ENCODE measurements around the gene CDC20B. TPM values are rescaled to one million over a fixed set of nuclear protein-coding genes. Genes with fewer than 3 reads are reported as not detected.
"Not testable (repeated sequence)": the region's sequence is repeated elsewhere in the genome, so short reads cannot be mapped to it uniquely, and the experiment has no call there.

The CDC20B gene
- total RNA-seq, 1 experiment from 2014 or later: not detected

DNA sequence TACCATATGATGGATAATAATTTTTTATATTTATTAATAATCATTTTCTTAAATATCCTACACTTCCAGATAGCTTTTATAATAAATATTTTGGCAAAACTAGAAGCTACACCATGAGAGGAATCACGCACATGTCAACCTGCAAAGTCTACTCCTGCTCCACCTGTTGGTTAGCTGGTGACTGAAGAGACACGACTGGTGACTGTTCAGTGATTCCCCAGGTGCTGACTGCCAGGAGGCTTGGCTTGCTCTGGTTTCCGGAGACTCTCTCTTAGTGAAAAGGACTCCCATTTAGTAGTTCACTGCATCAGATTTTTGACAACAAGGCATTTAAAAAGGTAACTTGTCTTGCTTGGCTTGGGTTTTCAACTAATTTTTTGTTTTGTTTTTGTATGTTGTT is 49.6 kb downstream of the CDC20B start:
- H3K27me3 ChIP-seq (ENCODE audit: low read length): no peaks in the 10 kb centered on the region
- no peak overlapping the region for H3K4me3 ChIP-seq (ENCODE audit: low read length)
- no peaks in the 10 kb centered on the region for H4K20me1 ChIP-seq (ENCODE audit: insufficient read depth, low read depth, low read length)
- no peak overlapping the region for H2AFZ ChIP-seq (ENCODE audit: low read length)
- H3K9me2 ChIP-seq (replicated peaks; ENCODE audit: insufficient read depth, low read length): no peaks in the 10 kb centered on the region
- H3K4me2 ChIP-seq (ENCODE audit: low read depth, low read length, poor library complexity, severe bottlenecking): no peak overlapping the region
- H3K27ac ChIP-seq (ENCODE audit: low read length): no peak overlapping the region
- no peak overlapping the region for H3K9ac ChIP-seq (ENCODE audit: low read length)
- no peak for DNase-seq
- no peaks in the 10 kb centered on the region for H3K36me3 ChIP-seq (ENCODE audit: insufficient read depth, low read length)
- H3K9me3 ChIP-seq (ENCODE audit: low read length): no peaks in the 10 kb centered on the region
- H3K4me1 ChIP-seq (ENCODE audit: low read length): no peaks in the 10 kb centered on the region
- no peaks in the 10 kb centered on the region for H3K79me2 ChIP-seq (ENCODE audit: low read length)

DNA sequence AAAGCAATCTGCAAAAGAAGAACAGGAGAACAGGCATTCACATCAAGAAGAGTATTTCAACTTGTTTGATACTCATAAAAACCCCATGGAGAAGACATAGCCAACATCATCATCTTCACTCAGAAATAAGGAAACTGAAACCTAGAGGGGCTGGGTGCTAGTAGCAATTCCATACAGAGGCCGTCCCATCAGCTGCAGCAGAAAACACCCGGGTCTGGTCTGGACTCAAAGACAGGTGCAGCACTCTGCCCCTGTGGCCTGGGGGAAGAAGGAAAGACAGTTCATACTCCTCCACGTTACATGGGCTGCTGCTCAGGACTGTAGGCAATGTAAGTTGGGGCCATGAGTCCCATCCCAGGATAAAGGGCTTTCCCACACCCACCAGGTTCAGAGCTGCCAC is 58.9 kb downstream of the CDC20B start:
- H3K9me3 ChIP-seq (ENCODE audit: low read length): no peaks in the 10 kb centered on the region
- no peak overlapping the region for H3K9ac ChIP-seq (ENCODE audit: low read length)
- H3K9me2 ChIP-seq (replicated peaks; ENCODE audit: insufficient read depth, low read length): no peaks in the 10 kb centered on the region
- no peaks in the 10 kb centered on the region for H4K20me1 ChIP-seq (ENCODE audit: insufficient read depth, low read depth, low read length)
- H2AFZ ChIP-seq (ENCODE audit: low read length): no peak overlapping the region
- DNase-seq: no peak
- no peaks in the 10 kb centered on the region for H3K36me3 ChIP-seq (ENCODE audit: insufficient read depth, low read length)
- no peak overlapping the region for H3K4me2 ChIP-seq (ENCODE audit: low read depth, low read length, poor library complexity, severe bottlenecking)
- H3K4me3 ChIP-seq (ENCODE audit: low read length): no peak overlapping the region
- H3K4me1 ChIP-seq (ENCODE audit: low read length): no peaks in the 10 kb centered on the region
- H3K79me2 ChIP-seq (ENCODE audit: low read length): no peaks in the 10 kb centered on the region
- no peaks in the 10 kb centered on the region for H3K27me3 ChIP-seq (ENCODE audit: low read length)
- H3K27ac ChIP-seq (ENCODE audit: low read length): no peak overlapping the region

DNA sequence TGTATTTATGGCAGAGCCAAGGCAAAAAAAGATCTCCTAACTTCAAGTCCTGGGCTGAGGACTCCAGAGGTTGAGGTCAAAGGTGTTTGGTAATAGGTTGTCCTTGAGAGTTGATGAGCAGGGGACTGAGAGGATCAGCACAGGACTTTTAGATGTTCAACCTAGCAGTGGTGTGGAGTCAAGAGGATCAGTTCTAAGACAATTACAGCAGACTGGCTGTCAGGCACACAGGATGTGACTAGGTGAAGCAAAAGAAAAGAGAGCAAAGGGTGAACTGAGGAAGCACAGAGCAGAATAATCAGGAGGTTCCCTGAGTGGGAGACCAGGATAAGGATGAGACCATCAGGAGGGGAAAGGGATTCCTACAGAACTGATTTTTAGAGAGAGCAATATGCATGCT is 59.6 kb downstream of the CDC20B start:
- Histone ChIP-seq H3K4me3 (ENCODE audit: low read length) (no peak overlapping the region), H3K79me2 (ENCODE audit: low read length) (no peaks in the 10 kb centered on the region), H3K27me3 (ENCODE audit: low read length) (no peaks in the 10 kb centered on the region), H3K9ac (ENCODE audit: low read length) (no peak overlapping the region), H4K20me1 (ENCODE audit: insufficient read depth, low read depth, low read length) (no peaks in the 10 kb centered on the region), H3K4me1 (ENCODE audit: low read length) (no peaks in the 10 kb centered on the region), H3K27ac (ENCODE audit: low read length) (no peak overlapping the region), H3K36me3 (ENCODE audit: insufficient read depth, low read length) (no peaks in the 10 kb centered on the region), H3K9me3 (ENCODE audit: low read length) (no peaks in the 10 kb centered on the region), H3K4me2 (ENCODE audit: low read depth, low read length, poor library complexity, severe bottlenecking) (no peak overlapping the region), H2AFZ (ENCODE audit: low read length) (no peak overlapping the region), H3K9me2 (replicated peaks; ENCODE audit: insufficient read depth, low read length) (no peaks in the 10 kb centered on the region)
- DNase-seq: no peak

DNA sequence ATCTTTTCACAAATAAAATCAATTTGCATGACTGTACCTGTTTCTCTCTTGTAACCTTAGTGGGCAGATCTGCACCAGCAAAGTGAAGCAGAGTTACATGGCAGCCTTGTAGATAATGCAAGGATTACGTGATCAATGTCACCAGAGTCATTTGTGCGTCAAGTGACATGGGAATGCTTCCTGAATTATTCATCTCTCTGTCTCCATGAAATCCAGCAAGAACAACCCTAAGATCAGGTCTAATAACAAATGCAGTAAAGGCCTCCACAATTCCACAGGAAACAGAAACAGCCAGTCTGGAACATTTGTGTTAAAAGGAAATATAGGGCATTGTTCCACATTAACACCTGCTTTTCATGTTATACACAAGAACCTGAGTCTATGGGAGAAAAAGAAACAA is 62.8 kb downstream of the CDC20B start:
- no peak overlapping the region for H2AFZ ChIP-seq (ENCODE audit: low read length)
- H4K20me1 ChIP-seq (ENCODE audit: insufficient read depth, low read depth, low read length): no peaks in the 10 kb centered on the region
- H3K4me1 ChIP-seq (ENCODE audit: low read length): no peaks in the 10 kb centered on the region
- no peaks in the 10 kb centered on the region for H3K9me2 ChIP-seq (replicated peaks; ENCODE audit: insufficient read depth, low read length)
- no peak overlapping the region for H3K4me2 ChIP-seq (ENCODE audit: low read depth, low read length, poor library complexity, severe bottlenecking)
- H3K9me3 ChIP-seq (ENCODE audit: low read length): no peaks in the 10 kb centered on the region
- H3K4me3 ChIP-seq (ENCODE audit: low read length): no peak overlapping the region
- no peak overlapping the region for H3K9ac ChIP-seq (ENCODE audit: low read length)
- no peaks in the 10 kb centered on the region for H3K27me3 ChIP-seq (ENCODE audit: low read length)
- no peak overlapping the region for H3K27ac ChIP-seq (ENCODE audit: low read length)
- H3K36me3 ChIP-seq (ENCODE audit: insufficient read depth, low read length): no peaks in the 10 kb centered on the region
- no peaks in the 10 kb centered on the region for H3K79me2 ChIP-seq (ENCODE audit: low read length)
- DNase-seq: no peak

DNA sequence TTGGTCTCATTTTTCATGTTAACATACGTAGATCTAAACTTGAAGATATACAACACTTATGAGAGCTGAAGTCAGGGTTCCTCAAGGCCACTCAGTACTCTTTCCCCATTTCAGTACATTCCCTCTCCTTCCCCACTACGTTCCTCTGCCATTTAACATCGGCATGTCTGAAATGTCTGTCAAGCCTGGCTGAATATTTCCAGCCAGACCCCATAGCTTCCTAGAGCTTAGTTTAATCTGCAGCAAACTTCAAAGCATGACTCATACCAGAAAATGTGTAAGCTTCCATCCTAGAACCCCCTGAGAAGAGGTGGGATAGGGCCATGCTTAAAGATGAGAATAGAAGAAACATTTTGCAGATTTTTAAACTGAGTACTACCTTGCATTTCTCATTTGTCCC is 64.3 kb downstream of the CDC20B start:
- Histone ChIP-seq H3K4me3 (ENCODE audit: low read length) (no peak overlapping the region), H3K4me1 (ENCODE audit: low read length) (no peaks in the 10 kb centered on the region), H3K27ac (ENCODE audit: low read length) (no peak overlapping the region), H3K9me3 (ENCODE audit: low read length) (no peaks in the 10 kb centered on the region), H3K9ac (ENCODE audit: low read length) (no peak overlapping the region), H3K4me2 (ENCODE audit: low read depth, low read length, poor library complexity, severe bottlenecking) (no peak overlapping the region), H3K36me3 (ENCODE audit: insufficient read depth, low read length) (no peaks in the 10 kb centered on the region), H3K27me3 (ENCODE audit: low read length) (no peaks in the 10 kb centered on the region), H2AFZ (ENCODE audit: low read length) (no peak overlapping the region), H3K79me2 (ENCODE audit: low read length) (no peaks in the 10 kb centered on the region), H4K20me1 (ENCODE audit: insufficient read depth, low read depth, low read length) (no peaks in the 10 kb centered on the region), H3K9me2 (replicated peaks; ENCODE audit: insufficient read depth, low read length) (no peaks in the 10 kb centered on the region)
- no peak for DNase-seq

DNA sequence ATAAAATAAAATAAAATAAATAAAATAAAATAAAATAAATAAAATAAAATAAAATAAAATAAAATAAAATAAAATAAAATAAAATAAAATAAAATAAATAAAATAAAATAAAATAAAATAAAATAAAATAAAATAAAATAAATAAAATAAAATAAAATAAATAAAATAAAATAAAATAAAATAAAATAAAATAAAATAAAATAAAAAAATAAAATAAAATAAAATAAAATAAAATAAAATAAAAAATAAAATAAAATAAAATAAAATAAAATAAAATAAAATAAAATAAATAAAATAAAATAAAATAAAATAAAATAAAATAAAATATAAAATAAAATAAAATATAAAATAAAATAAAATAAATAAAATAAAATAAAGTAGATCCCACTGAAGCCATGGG is 67.0 kb downstream of the CDC20B start:
- not testable (repeated sequence) for H3K27me3 ChIP-seq (ENCODE audit: low read length); H2AFZ ChIP-seq (ENCODE audit: low read length); H3K27ac ChIP-seq (ENCODE audit: low read length); H4K20me1 ChIP-seq (ENCODE audit: insufficient read depth, low read depth, low read length); H3K4me2 ChIP-seq (ENCODE audit: low read depth, low read length, poor library complexity, severe bottlenecking); H3K79me2 ChIP-seq (ENCODE audit: low read length); H3K9ac ChIP-seq (ENCODE audit: low read length); H3K36me3 ChIP-seq (ENCODE audit: insufficient read depth, low read length); H3K9me3 ChIP-seq (ENCODE audit: low read length); DNase-seq; H3K4me1 ChIP-seq (ENCODE audit: low read length); H3K4me3 ChIP-seq (ENCODE audit: low read length); H3K9me2 ChIP-seq (replicated peaks; ENCODE audit: insufficient read depth, low read length)

DNA sequence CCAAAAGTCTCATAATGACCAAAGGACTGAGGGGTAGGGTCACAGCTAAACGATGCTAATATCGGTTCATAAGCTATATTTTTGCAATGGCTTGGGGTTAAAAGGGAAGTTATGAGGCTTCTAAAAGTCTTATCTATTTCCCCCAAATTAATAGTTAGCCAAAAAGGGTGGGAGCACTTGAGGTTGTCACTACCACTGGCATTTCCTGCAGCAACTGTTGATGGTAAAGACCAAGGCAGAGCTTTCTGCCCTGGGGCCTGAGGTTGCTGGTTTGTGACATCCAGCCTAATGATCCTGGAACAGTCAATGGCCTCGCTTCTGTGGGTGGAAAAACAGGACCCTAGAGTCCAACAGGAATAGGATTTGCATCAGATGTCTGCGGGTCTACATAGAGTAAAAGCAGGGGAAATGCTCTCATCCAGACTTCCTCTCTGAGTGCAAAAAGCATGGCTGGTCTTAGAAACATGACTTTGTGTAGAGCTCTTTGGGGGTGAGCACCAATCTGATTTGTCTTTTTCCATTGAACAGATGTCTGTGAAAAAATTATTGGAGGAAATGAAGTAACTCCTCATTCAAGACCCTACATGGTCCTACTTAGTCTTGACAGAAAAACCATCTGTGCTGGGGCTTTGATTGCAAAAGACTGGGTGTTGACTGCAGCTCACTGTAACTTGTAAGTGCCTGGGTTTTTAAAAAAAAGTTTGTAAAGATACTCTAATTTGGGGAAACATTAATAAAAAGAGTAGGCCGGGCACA is 67.9 kb downstream of the CDC20B start:
- Histone ChIP-seq H3K36me3 (ENCODE audit: insufficient read depth, low read length) (no peaks in the 10 kb centered on the region), H3K27ac (ENCODE audit: low read length) (no peak overlapping the region), H3K79me2 (ENCODE audit: low read length) (no peaks in the 10 kb centered on the region), H3K4me2 (ENCODE audit: low read depth, low read length, poor library complexity, severe bottlenecking) (no peak overlapping the region), H3K9ac (ENCODE audit: low read length) (no peak overlapping the region), H4K20me1 (ENCODE audit: insufficient read depth, low read depth, low read length) (no peaks in the 10 kb centered on the region), H3K27me3 (ENCODE audit: low read length) (no peaks in the 10 kb centered on the region), H3K4me3 (ENCODE audit: low read length) (no peak overlapping the region), H3K9me2 (replicated peaks; ENCODE audit: insufficient read depth, low read length) (no peaks in the 10 kb centered on the region), H2AFZ (ENCODE audit: low read length) (no peak overlapping the region), H3K9me3 (ENCODE audit: low read length) (no peaks in the 10 kb centered on the region), H3K4me1 (ENCODE audit: low read length) (no peaks in the 10 kb centered on the region)
- DNase-seq: no peak

DNA sequence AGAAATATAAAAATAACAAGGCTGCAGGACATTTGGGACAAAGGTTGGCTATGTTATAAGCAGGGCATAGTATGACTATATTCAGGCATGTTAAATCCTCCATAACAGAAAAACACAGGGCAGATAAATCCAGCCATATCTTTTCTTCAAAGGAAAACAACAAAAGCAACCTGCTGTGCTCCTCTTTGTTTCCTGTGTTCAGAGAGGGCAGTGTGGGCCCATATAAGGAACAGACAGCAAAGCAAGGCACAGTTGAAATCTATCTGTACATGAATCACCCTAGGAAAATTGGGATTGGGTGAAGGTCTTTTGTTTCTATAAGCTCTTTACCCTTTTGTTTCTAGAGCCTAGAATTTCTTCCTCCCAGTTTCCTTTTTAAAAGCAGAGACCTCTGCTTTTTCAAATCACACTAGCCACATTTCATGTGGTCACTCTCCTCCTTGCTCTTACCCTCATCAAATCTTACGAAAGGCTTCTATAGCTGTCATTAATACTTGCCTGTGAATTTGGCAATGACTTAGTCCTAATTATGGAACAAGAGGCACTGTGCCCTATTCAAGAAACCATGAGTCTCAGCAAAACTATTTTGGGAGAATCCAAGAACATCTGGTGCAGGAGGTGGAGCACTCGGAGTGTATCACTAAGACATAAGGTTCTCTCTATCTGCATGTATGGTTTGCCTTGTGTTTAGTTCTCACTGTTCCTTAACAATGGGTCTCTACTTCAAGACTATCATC is 68.8 kb downstream of the CDC20B start:
- no peak overlapping the region for H3K27ac ChIP-seq (ENCODE audit: low read length)
- H3K4me2 ChIP-seq (ENCODE audit: low read depth, low read length, poor library complexity, severe bottlenecking): no peak overlapping the region
- no peaks in the 10 kb centered on the region for H4K20me1 ChIP-seq (ENCODE audit: insufficient read depth, low read depth, low read length)
- no peaks in the 10 kb centered on the region for H3K4me1 ChIP-seq (ENCODE audit: low read length)
- H3K27me3 ChIP-seq (ENCODE audit: low read length): no peaks in the 10 kb centered on the region
- no peak overlapping the region for H2AFZ ChIP-seq (ENCODE audit: low read length)
- no peak overlapping the region for H3K4me3 ChIP-seq (ENCODE audit: low read length)
- H3K9me2 ChIP-seq (replicated peaks; ENCODE audit: insufficient read depth, low read length): no peaks in the 10 kb centered on the region
- no peaks in the 10 kb centered on the region for H3K36me3 ChIP-seq (ENCODE audit: insufficient read depth, low read length)
- no peak overlapping the region for H3K9ac ChIP-seq (ENCODE audit: low read length)
- no peak for DNase-seq
- H3K9me3 ChIP-seq (ENCODE audit: low read length): no peaks in the 10 kb centered on the region
- H3K79me2 ChIP-seq (ENCODE audit: low read length): no peaks in the 10 kb centered on the region

Measured in Karpas-422 (cell line).